ENCODE results near the gene GALNT2.
A peak's percentile ranks its signal among the peaks of the same experiment; 100 is the strongest.

The GALNT2 gene

GRCh38 chr1:230261928-230262650 is 195.1 kb downstream of the GALNT2 start:
- Histone ChIP-seq H3K27ac (ENCODE audit: low read depth, low read length) (no peak overlapping the region), H3K4me1 (ENCODE audit: control insufficient read depth, insufficient read depth, low read length, unreplicated experiment) (no peaks in the 10 kb centered on the region), H3K27me3 (ENCODE audit: insufficient read depth, low read length) (no peaks in the 10 kb centered on the region), H3K4me3 (ENCODE audit: low read depth, low read length) (no peak overlapping the region), H3K79me2 (ENCODE audit: control insufficient read depth, insufficient read depth, low read length, unreplicated experiment) (no peaks in the 10 kb centered on the region), H3K36me3 (ENCODE audit: insufficient read depth, low read length) (0 out of 2 replicates have a peak, but pooled peaks cover 8% of the 10 kb centered on the region), H2AFZ (ENCODE audit: low read length, unreplicated experiment) (no peak overlapping the region)

GRCh38 chr1:230262867-230263567 is 196.0 kb downstream of the GALNT2 start:
- H3K79me2 ChIP-seq (ENCODE audit: control insufficient read depth, insufficient read depth, low read length, unreplicated experiment) = no peaks in the 10 kb centered on the region
- H3K4me3 ChIP-seq (ENCODE audit: low read depth, low read length) = no peak overlapping the region
- no peak overlapping the region for H2AFZ ChIP-seq (ENCODE audit: low read length, unreplicated experiment)
- no peaks in the 10 kb centered on the region for H3K27me3 ChIP-seq (ENCODE audit: insufficient read depth, low read length)
- no peak overlapping the region for H3K27ac ChIP-seq (ENCODE audit: low read depth, low read length)
- H3K36me3 ChIP-seq (ENCODE audit: insufficient read depth, low read length) = 0 out of 2 replicates have a peak, but pooled peaks cover 8% of the 10 kb centered on the region
- no peaks in the 10 kb centered on the region for H3K4me1 ChIP-seq (ENCODE audit: control insufficient read depth, insufficient read depth, low read length, unreplicated experiment)

GRCh38 chr1:230263568-230264195 is 196.6 kb downstream of the GALNT2 start:
- H3K27ac ChIP-seq (ENCODE audit: low read depth, low read length) = no peak overlapping the region
- no peaks in the 10 kb centered on the region for H3K4me1 ChIP-seq (ENCODE audit: control insufficient read depth, insufficient read depth, low read length, unreplicated experiment)
- 0 out of 2 replicates have a peak, but pooled peaks cover 8% of the 10 kb centered on the region for H3K36me3 ChIP-seq (ENCODE audit: insufficient read depth, low read length)
- no peaks in the 10 kb centered on the region for H3K79me2 ChIP-seq (ENCODE audit: control insufficient read depth, insufficient read depth, low read length, unreplicated experiment)
- no peaks in the 10 kb centered on the region for H3K27me3 ChIP-seq (ENCODE audit: insufficient read depth, low read length)
- H3K4me3 ChIP-seq (ENCODE audit: low read depth, low read length) = no peak overlapping the region
- H2AFZ ChIP-seq (ENCODE audit: low read length, unreplicated experiment) = no peak overlapping the region

GRCh38 chr1:230264342-230264741 is 197.3 kb downstream of the GALNT2 start:
- Histone ChIP-seq H3K27ac (ENCODE audit: low read depth, low read length) (no peak overlapping the region), H2AFZ (ENCODE audit: low read length, unreplicated experiment) (no peak overlapping the region), H3K27me3 (ENCODE audit: insufficient read depth, low read length) (no peaks in the 10 kb centered on the region), H3K36me3 (ENCODE audit: insufficient read depth, low read length) (0 out of 2 replicates have a peak, but pooled peaks cover 5% of the 10 kb centered on the region), H3K4me1 (ENCODE audit: control insufficient read depth, insufficient read depth, low read length, unreplicated experiment) (no peaks in the 10 kb centered on the region), H3K79me2 (ENCODE audit: control insufficient read depth, insufficient read depth, low read length, unreplicated experiment) (no peaks in the 10 kb centered on the region), H3K4me3 (ENCODE audit: low read depth, low read length) (no peak overlapping the region)

- Histone ChIP-seq H3K4me1 (ENCODE audit: control insufficient read depth, insufficient read depth, low read length, unreplicated experiment) (peaks cover 4% of the 10 kb centered on the region), H3K27ac (ENCODE audit: low read depth, low read length) (no peak overlapping the region), H2AFZ (ENCODE audit: low read length, unreplicated experiment) (no peak overlapping the region), H3K4me3 (ENCODE audit: low read depth, low read length) (no peak overlapping the region), H3K36me3 (ENCODE audit: insufficient read depth, low read length) (0 out of 2 replicates have a peak, but pooled peaks cover 5% of the 10 kb centered on the region), H3K79me2 (ENCODE audit: control insufficient read depth, insufficient read depth, low read length, unreplicated experiment) (no peaks in the 10 kb centered on the region), H3K27me3 (ENCODE audit: insufficient read depth, low read length) (no peaks in the 10 kb centered on the region)
Observed at GRCh38 chr1:230265200-230266115, 198.4 kb downstream of the GALNT2 start.

- Histone ChIP-seq H3K36me3 (ENCODE audit: insufficient read depth, low read length) (no peaks in the 10 kb centered on the region), H3K4me3 (ENCODE audit: low read depth, low read length) (no peak overlapping the region), H3K27me3 (ENCODE audit: insufficient read depth, low read length) (no peaks in the 10 kb centered on the region), H3K27ac (ENCODE audit: low read depth, low read length) (no peak overlapping the region), H3K4me1 (ENCODE audit: control insufficient read depth, insufficient read depth, low read length, unreplicated experiment) (peaks cover 5% of the 10 kb centered on the region), H3K79me2 (ENCODE audit: control insufficient read depth, insufficient read depth, low read length, unreplicated experiment) (no peaks in the 10 kb centered on the region), H2AFZ (ENCODE audit: low read length, unreplicated experiment) (no peak overlapping the region)
Observed at GRCh38 chr1:230266456-230266855, 199.4 kb downstream of the GALNT2 start.

- no peak overlapping the region for H3K27ac ChIP-seq (ENCODE audit: low read depth, low read length)
- no peaks in the 10 kb centered on the region for H3K36me3 ChIP-seq (ENCODE audit: insufficient read depth, low read length)
- peaks cover 5% of the 10 kb centered on the region for H3K4me1 ChIP-seq (ENCODE audit: control insufficient read depth, insufficient read depth, low read length, unreplicated experiment)
Observed at GRCh38 chr1:230267338-230268065, 200.5 kb downstream of the GALNT2 start.

GRCh38 chr1:230268371-230269170 is 201.5 kb downstream of the GALNT2 start:
- H3K4me1 ChIP-seq (ENCODE audit: control insufficient read depth, insufficient read depth, low read length, unreplicated experiment) = peaks cover 5% of the 10 kb centered on the region
- no peaks in the 10 kb centered on the region for H3K36me3 ChIP-seq (ENCODE audit: insufficient read depth, low read length)
- H3K4me3 ChIP-seq (ENCODE audit: low read depth, low read length) = no peak overlapping the region
- no peaks in the 10 kb centered on the region for H3K27me3 ChIP-seq (ENCODE audit: insufficient read depth, low read length)
- no peak overlapping the region for H2AFZ ChIP-seq (ENCODE audit: low read length, unreplicated experiment)
- no peak overlapping the region for H3K27ac ChIP-seq (ENCODE audit: low read depth, low read length)
- H3K79me2 ChIP-seq (ENCODE audit: control insufficient read depth, insufficient read depth, low read length, unreplicated experiment) = no peaks in the 10 kb centered on the region

More at GRCh38 chr1:230267338-230268065, 200.5 kb downstream of the GALNT2 start:
- no peaks in the 10 kb centered on the region for H3K79me2 ChIP-seq (ENCODE audit: control insufficient read depth, insufficient read depth, low read length, unreplicated experiment)
- no peak overlapping the region for H3K4me3 ChIP-seq (ENCODE audit: low read depth, low read length)
- H2AFZ ChIP-seq (ENCODE audit: low read length, unreplicated experiment) = no peak overlapping the region
- no peaks in the 10 kb centered on the region for H3K27me3 ChIP-seq (ENCODE audit: insufficient read depth, low read length)

- peaks cover 3% of the 10 kb centered on the region; the same call in 1 of the 2 replicates for H3K36me3 ChIP-seq (ENCODE audit: insufficient read depth, low read length)
- no peaks in the 10 kb centered on the region for H3K27me3 ChIP-seq (ENCODE audit: insufficient read depth, low read length)
- H3K4me3 ChIP-seq (ENCODE audit: low read depth, low read length) = no peak overlapping the region
- H3K4me1 ChIP-seq (ENCODE audit: control insufficient read depth, insufficient read depth, low read length, unreplicated experiment) = peaks cover 5% of the 10 kb centered on the region
- H2AFZ ChIP-seq (ENCODE audit: low read length, unreplicated experiment) = no peak overlapping the region
- H3K79me2 ChIP-seq (ENCODE audit: control insufficient read depth, insufficient read depth, low read length, unreplicated experiment) = no peaks in the 10 kb centered on the region
- peak overlapping the region; percentile 60 for H3K27ac ChIP-seq (ENCODE audit: low read depth, low read length)
Observed at GRCh38 chr1:230270185-230270558, 203.1 kb downstream of the GALNT2 start.
